ENCODE results near the gene RFX8. TPM values are rescaled to one million over a fixed set of nuclear protein-coding genes. Genes with fewer than 3 reads are reported as not detected.

The RFX8 gene
- total RNA-seq, 4 donors from 2014 or later: 0.94 to 2.9 (median 1.5) TPM

DNA sequence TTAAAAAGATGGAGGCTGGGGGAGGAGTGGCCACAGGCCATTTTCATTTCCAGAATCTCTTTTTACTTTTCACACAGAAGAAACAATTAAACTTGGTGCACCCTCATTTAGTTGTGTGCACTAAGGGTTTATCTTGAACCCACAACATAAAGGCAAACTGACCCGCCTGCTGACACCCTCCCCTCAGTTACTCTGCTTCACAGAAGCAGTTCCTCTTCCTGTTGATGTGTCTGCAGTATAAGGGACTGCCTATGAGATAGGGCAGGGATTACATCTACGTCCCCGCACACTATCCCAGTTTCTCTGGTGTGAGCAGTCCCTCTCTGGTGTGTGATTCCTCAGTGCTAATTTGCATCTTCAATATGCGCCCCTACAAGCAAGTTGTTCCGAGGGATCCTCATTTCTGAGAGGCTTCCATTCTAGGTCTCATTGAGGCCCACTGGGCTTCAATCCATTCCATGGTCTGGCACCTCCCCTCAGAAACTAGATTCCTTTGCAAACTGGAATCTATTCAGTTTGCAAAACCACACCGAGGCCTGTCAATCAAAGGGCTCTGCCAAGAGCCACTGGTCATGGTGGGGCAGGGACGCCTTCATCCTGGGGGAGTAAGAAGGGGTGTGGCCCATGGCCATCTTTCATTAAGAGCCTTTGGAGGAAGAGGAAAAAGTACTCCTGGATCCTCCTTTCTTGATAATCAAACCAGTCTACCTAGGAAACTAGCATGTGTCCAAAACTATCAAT lies 99.9 kb downstream of the RFX8 start:
- TF ChIP-seq CTCF (IDR thresholded peaks at IDR 0.05; ENCODE audit: low read depth): no peak

DNA sequence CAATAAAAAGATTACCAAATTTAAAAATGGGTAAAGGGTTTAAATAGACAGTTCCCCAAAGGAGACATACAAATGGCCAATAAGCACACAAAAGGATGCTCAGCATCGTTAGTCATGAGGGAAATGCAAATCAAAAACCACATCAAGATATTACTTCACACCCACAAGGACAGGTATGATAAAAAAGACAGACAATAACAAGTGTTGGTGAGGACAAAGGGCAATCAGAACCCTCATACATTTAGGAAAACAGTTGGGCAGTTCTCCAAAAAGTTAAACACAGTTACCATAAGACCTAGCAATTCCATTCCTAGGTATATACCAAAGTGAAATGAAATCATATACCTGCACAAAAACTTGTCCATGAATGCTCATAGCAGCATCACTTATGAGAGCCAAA lies 102.1 kb downstream of the RFX8 start:
- no peak for TF ChIP-seq CTCF (IDR thresholded peaks at IDR 0.05; ENCODE audit: low read depth)

GRCh38 chr2:101371636-101372035 lies 103.3 kb downstream of the RFX8 start:
- no peak for TF ChIP-seq CTCF (IDR thresholded peaks at IDR 0.05; ENCODE audit: low read depth)

DNA sequence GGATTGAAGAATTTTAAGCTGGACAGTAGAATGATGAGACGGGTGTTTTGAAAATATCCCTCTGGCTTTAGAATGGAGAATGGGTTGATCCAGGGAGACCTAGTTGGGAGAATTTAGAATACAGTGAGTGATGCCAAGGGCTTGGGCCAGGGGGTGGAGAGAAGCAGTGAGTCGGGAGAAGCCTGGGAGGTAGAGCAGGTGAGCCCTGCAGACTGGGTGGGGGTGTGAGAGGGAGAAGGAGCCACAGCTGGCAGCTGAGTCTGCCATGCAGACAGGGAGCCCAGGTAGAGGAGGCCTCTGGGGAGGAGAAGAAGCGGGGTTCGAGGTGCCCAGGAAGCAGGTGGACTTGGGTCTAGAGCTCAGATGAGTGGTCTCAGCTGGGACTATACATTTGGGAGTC lies 105.8 kb downstream of the RFX8 start:
- TF ChIP-seq CTCF (IDR thresholded peaks at IDR 0.05; ENCODE audit: low read depth): no peak

DNA sequence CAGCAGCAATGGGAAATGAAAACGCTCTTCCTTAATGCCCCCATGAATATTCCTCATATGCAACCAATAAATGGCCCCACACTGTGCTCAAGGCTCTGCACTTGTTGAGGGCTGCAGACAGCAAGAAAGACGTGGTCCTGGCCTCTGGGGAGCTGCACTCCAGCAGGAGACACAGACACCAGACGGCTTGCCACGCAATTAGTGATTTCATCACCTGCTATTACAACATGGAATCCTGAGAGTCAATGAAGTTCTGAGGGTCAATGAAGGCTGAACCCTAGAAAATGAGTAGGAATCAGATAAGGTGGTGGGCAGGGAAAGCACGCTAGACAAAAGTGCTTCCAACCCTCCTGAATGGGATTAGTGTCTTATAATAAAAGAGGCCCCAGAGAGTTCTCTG lies 106.5 kb downstream of the RFX8 start:
- no peak for TF ChIP-seq CTCF (IDR thresholded peaks at IDR 0.05; ENCODE audit: low read depth)

DNA sequence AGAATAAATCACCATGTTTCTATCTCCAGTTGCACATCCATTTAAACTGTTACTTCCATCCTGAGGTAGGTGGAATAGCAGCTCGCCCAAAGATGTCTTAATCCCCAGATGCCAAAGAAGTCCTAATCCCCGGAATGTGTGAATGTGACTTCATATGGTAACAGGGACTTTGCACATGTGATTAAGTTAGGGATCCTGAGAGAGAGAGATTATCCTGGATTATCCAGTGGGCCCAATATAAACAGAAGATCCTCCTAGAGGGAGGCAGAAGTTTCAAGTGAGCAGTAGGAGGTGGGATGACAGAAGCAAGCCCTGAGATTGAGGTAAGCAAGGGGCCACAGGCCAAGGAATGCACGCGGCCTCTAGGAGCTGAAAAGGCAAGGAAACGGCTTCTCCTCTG lies 107.4 kb downstream of the RFX8 start:
- TF ChIP-seq CTCF (IDR thresholded peaks at IDR 0.05; ENCODE audit: low read depth): no peak

- no peak for TF ChIP-seq CTCF (IDR thresholded peaks at IDR 0.05; ENCODE audit: low read depth)
Observed at GRCh38 chr2:101364878-101365277, 110.0 kb downstream of the RFX8 start.

Data from subcutaneous adipose tissue (tissue), 4 donors.